HG03025 (cell line): ENCODE results near the gene SLC9A3.
"Not testable (repeated sequence)": the region's sequence is repeated elsewhere in the genome, so short reads cannot be mapped to it uniquely, and the experiment has no call there.

Experiments used
- ATAC-seq: cut with Tn5 transposase; IDR thresholded peaks from one replicate; pipeline ENCODE4 v1.9.1; 2021; ENCODE audit warnings: mild to moderate bottlenecking, moderate library complexity; ENCODE audit not compliant: unreplicated experiment, low FRiP score

The SLC9A3 gene

GRCh38 chr5:524234-524972 lies at the start of gene SLC9A3:
Gene SLC9A3, minus strand, starts transcription at chr5:524449.
- ATAC-seq = no peak

- ATAC-seq = no peak
Observed at GRCh38 chr5:573976-574375, 49.7 kb upstream of the SLC9A3 start.

DNA sequence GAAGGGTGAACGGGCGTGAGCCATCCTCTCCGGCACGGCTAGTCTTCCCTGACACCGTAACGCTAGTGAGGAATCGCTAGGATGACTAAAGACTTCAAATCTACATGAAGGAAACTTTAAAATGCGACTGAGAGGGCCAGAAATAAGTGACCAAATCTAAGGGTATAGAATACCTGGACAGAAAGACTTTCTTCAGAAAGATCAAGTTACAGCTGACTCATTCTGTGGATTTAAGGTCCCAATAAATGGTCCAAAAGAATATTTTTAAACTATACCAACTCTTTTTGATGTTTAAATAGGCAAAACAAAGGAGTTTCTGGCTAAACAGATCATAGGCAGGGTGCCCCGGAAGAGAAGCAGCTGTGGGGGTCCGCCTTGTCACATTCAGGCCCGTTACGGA lies 49.0 kb upstream of the SLC9A3 start:
- ATAC-seq = no peak

DNA sequence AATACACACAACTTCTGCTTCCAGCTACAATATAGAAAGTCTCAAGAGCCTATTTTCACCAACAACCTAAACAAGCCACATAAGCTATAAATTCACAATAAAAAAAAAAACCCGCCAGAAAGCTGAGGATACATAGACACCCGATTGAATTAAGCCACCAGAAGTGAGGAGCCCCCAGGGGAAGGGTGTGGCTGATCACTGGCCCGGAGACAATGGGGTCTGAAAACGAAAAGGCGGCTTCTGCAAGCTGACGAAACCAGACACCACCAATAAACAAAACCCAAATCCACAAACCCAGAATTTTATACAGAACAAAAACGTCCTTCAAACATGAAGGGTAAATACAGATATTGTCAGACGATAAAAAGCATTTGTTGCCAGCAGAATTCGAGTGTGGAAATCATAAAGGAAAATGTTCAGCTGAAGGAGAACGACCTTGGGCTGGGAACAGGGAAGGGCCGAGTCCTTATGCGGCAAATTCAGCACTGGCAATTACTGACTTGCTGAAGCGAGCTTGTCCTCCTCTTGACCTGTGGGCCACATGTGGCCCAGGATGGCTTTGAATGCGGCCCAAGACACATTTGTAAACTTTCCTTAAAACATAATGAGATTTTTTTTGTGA lies 48.3 kb upstream of the SLC9A3 start:
- no peak for ATAC-seq

DNA sequence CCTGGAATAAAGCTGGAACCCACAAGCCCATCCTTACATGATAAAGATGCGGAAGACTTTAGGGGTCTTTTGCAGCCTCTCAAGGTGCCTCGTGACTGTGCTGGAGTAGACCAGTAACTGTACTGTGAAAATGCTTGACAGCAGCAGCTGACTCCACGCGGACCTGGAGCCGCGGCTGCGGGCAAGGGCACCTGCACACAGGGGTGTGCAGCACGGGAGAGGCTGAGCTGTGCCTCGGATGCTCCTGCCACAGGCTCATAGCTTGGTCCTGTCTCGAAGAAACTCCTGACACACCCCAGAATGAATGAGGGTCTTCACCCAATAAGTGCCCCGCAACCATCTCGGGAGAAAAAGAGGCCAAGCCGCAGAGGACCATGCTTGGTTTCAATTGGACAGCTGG lies 47.5 kb upstream of the SLC9A3 start:
- no peak for ATAC-seq

- ATAC-seq = no peak
Observed at GRCh38 chr5:570886-571285, 46.6 kb upstream of the SLC9A3 start.

GRCh38 chr5:570446-570845 lies 46.2 kb upstream of the SLC9A3 start:
- no peak for ATAC-seq

DNA sequence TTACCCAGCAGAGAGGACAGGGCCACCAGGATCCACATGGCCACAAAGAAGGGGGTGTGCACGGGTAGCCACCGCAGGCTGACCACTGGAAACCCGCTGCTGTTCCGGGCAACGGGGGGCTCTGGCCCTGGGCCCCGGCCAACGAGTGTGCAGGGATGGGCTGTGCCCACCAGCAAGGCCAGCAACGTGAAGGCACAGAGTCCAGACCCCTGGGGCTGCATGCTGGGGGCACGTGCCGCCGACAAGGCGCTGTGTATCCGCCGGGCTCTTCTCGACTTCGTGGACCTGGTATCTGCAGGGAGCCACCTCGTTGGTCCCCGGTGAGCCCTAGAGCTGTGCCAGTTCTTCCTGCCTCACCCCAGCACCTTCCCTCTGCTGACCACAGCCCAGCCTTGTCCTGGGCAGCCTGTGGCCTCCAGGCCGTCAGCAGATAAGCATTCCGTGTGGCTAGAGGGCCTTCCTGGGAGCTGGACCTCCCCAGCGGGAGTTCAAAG lies 45.7 kb upstream of the SLC9A3 start:
- ATAC-seq = no peak

DNA sequence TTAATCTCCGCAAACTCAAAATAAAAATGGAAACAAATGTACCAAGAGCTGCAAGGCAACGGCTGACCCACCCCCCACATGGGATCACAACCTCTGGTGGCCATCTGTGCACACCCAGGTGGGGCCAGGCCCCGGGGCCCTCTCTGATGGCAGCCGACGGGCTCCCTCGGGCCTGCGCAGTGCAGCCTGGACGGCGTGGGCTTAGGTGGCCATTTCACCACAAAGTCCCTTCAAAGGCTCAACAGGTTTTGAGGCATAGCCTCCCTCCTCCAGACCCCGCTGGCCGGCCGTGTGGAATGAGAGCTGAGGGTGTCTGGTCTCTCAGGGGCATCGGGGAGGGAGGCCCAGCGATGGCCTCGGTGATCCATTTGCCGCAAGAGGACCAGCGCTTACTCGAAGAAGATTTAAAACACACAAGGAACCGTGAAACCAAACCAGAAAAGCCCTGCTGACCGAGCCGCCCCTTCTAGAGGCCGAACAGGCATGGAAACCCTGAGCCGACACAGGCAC lies 45.2 kb upstream of the SLC9A3 start:
- no peak for ATAC-seq

GRCh38 chr5:568809-569208 lies 44.6 kb upstream of the SLC9A3 start:
- ATAC-seq = no peak

DNA sequence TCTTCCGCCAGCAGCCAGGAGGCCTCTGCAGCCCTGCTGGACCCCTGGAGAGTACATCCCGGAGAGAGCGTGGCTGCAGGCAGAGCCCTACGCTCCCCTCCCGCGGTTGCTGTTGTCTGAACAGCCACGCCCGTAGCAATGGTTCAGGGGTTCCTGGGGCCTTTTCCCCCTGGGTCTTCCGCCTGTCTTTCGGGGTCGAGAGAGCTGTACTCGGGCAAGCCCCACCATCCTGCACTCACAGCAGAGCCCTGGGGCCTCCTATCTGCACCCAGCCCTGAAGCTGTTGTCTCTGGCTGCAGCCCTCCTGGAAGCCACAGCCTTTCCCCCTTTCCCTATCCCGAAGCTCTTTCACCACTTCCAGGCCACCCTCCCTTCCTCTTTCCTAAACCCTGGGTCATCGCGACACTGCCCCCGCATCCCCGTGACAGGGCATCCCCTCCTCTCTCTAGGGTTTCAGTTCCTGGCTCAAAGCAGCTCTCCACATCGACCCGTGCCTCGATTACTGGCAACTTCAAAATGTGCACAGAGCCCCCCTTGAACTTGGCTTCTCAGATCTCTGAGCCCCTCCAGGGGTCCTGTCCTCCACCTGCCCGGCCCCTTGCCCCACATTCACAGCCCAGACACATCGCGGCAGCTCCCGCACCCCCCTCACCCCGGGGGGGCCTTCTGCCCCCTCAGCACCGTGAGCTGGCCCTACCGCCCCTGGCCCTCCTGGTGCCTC lies 44.0 kb upstream of the SLC9A3 start:
- no peak for ATAC-seq

DNA sequence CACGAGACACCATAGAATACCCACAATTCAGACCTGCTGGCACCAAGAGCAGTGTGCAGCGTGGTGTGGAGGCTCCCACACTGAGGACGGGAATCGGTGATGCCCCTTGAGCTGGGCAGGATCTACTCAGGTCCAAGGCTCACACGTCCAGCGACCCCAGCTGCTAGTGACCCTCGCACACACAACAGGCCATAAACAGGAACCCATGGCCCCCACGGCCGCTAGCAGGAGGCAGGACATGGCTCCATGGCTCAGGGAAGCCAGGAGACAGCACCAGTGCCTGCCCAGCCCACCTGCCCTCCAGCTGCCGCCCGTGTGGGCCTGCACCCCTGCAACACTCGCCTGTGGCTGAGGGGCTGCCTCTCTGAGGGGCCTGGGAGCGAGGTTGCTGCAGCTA lies 43.4 kb upstream of the SLC9A3 start:
- no peak for ATAC-seq

DNA sequence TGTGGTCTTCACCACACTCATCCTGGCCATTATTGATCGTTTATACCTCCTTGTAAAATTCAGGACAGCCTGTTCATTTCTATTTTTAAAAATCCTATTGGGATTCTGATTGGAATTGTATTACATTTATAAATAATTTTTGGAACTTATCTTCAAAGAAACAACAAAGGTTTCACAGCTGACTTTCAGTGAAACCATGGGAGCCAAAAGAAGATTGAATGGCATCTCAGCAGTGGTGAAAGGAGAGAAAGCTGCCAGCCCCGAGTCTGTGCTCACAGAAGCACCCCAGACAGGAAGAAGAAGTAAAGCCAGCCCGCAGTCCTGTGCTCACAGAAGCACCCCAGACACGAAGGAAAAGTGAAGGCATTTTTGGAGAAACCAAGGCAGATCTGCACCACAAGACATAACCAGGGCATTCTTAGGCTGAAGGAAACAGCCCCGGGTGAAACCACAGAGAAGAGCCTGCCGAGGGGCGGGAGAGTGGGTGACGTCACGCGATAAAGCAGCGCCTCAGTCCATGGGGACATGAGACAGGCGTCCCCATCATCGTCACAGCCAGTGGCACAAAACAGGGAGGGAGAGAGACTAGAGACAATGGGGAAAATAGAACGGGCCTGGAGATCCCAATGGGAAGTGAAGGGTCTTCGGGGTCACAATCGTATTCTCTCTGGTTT lies 42.5 kb upstream of the SLC9A3 start:
- no peak for ATAC-seq

DNA sequence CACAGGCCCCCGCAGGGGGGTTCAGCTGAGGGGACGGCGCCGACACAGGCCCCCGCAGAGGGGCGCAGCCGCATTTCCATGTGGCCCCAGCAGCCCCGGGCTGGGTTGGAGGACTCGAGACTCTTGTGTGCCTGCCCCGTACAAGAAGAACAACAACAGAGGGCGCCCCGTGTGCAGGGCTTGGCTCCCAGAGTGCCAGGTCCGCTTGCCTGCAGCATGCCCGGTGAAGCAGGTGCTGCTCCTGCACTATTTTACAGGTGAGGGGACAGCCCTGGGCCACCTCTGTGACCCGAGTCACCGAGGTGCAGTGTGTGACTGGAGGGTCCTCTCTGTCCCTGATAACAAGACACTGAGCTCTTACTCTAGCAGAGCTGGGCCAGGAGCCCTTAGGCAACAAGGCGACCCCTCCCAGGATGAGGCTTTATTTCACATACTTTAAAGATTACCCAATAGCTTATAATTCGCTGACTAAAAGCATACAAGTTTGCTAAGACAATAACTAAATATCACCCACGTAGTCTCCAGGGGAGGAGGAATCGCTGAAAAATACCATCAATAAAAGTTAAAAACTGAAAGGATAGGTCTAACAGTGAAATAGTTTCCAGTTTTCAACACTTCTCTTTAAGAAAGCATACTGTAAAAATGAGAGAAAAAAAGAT lies 41.7 kb upstream of the SLC9A3 start:
- no peak for ATAC-seq

GRCh38 chr5:561408-561807 lies 37.2 kb upstream of the SLC9A3 start:
- no peak for ATAC-seq

GRCh38 chr5:560792-561166 lies 36.5 kb upstream of the SLC9A3 start:
- ATAC-seq = no peak

- ATAC-seq = no peak
Observed at GRCh38 chr5:558871-559503, 34.7 kb upstream of the SLC9A3 start.

DNA sequence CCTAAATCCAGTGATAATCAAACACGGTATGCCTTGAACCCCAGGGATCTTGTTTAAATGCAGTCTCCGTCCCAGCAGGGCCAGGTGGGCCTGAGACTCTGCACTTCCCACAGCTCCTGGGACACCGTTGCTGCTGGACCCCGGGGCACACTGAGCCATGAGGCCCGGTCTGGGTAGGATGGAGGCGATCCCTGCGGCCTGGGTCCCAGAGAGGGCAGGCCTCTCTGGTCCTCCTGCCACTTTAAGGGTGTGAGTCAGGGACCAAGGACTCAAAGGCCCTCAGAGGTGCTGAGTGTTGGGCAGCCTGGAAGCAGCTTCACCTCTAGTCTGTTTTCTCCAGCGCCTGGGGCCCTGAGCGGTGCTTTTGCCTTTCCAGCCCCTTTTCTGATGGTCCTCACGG lies 34.1 kb upstream of the SLC9A3 start:
- ATAC-seq = no peak

- ATAC-seq = not testable (repeated sequence)
Observed at GRCh38 chr5:557917-558316, 33.7 kb upstream of the SLC9A3 start.

DNA sequence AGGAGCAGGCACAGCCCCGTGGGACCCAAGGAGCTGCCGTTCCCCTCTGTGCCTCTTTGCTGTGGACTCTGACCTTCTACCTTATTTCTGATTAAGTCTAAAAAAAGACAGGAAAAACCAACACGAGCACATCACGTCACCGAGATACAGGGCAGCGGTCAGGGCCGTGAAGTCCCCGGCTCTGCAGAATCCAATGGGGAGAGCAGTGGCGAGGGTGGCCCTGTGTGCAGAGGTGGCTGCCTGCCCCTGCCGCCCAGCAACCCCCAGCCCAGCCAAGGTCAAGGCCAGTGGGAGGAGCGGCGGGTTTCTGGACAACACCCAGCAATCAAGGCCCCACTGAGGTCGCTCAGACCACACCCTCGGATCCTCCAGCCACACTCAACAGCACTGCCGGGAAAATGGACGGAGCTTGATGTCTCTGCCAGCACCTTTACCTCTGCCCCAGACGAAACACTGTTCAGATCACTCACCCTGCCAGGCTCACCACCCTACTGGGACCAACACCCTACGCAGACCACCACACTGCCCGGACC lies 32.7 kb upstream of the SLC9A3 start:
- no peak for ATAC-seq
